BLaER1 (cell line): ENCODE measurements around the gene KCNE4.
A peak's percentile ranks its signal among the peaks of the same experiment; 100 is the strongest.

ENCODE experiments used
- H3K27ac ChIP-seq: shearing (Covaris generic); formaldehyde crosslinking; 2 replicates; pipeline ENCODE4 v1.8.1; 2022
- H3K27me3 ChIP-seq: shearing (Covaris generic); formaldehyde crosslinking; 2 replicates; pipeline ENCODE4 v1.8.1; 2022
- H3K36me3 ChIP-seq: shearing (Covaris generic); formaldehyde crosslinking; 2 replicates; pipeline ENCODE4 v1.8.1; 2022
- H3K4me1 ChIP-seq: shearing (Covaris generic); formaldehyde crosslinking; 2 replicates; pipeline ENCODE4 v1.8.1; 2022
- H3K4me2 ChIP-seq: shearing (Covaris generic); formaldehyde crosslinking; 2 replicates; pipeline ENCODE4 v1.8.1; 2022
- H3K4me3 ChIP-seq: shearing (Covaris generic); formaldehyde crosslinking; 2 replicates; pipeline ENCODE4 v1.8.1; 2022
- H3K9ac ChIP-seq: shearing (Covaris generic); formaldehyde crosslinking; 2 replicates; pipeline ENCODE4 v1.8.1; 2022
- H3K9me3 ChIP-seq: shearing (Covaris generic); formaldehyde crosslinking; 2 replicates; pipeline ENCODE4 v1.8.1; 2022
- H4K20me1 ChIP-seq: shearing (Covaris generic); formaldehyde crosslinking; 2 replicates; pipeline ENCODE4 v1.8.1; 2022
- Cebpa-rat ChIP-seq: shearing (Covaris generic); IDR thresholded peaks from 2 replicates; pipeline ENCODE4 v1.8.1; 2022

Gene KCNE4

GRCh38 chr2:223096235-223096970 is 44.4 kb downstream of the KCNE4 start:
- Histone ChIP-seq H4K20me1 (no peaks in the 10 kb centered on the region), H3K4me2 (no peak overlapping the region), H3K9me3 (no peaks in the 10 kb centered on the region), H3K9ac (no peak overlapping the region), H3K27me3 (no peaks in the 10 kb centered on the region), H3K4me1 (peaks cover 25% of the 10 kb centered on the region), H3K4me3 (no peak overlapping the region), H3K36me3 (no peaks in the 10 kb centered on the region), H3K27ac (no peak overlapping the region)
- no peak for TF ChIP-seq Cebpa-rat

- Histone ChIP-seq H3K27ac (no peak overlapping the region), H3K4me1 (peaks cover 32% of the 10 kb centered on the region), H3K27me3 (no peaks in the 10 kb centered on the region), H3K4me2 (no peak overlapping the region), H3K4me3 (no peak overlapping the region), H3K9me3 (no peaks in the 10 kb centered on the region), H3K9ac (no peak overlapping the region), H4K20me1 (no peaks in the 10 kb centered on the region), H3K36me3 (no peaks in the 10 kb centered on the region)
- no peak for TF ChIP-seq Cebpa-rat
Measured at GRCh38 chr2:223097888-223098383, 45.9 kb downstream of the KCNE4 start.

GRCh38 chr2:223099561-223099960 is 47.6 kb downstream of the KCNE4 start:
- Histone ChIP-seq H3K9ac (no peak overlapping the region), H3K4me3 (no peak overlapping the region), H3K27ac (no peak overlapping the region), H3K9me3 (no peaks in the 10 kb centered on the region), H4K20me1 (no peaks in the 10 kb centered on the region), H3K36me3 (no peaks in the 10 kb centered on the region), H3K27me3 (no peaks in the 10 kb centered on the region), H3K4me1 (peaks cover 21% of the 10 kb centered on the region), H3K4me2 (no peak overlapping the region)
- TF ChIP-seq Cebpa-rat, result no peak

GRCh38 chr2:223100061-223100511 is 48.1 kb downstream of the KCNE4 start:
- TF ChIP-seq Cebpa-rat, result no peak
- Histone ChIP-seq H4K20me1 (no peaks in the 10 kb centered on the region), H3K4me2 (no peak overlapping the region), H3K27ac (no peak overlapping the region), H3K4me3 (no peak overlapping the region), H3K9me3 (no peaks in the 10 kb centered on the region), H3K27me3 (no peaks in the 10 kb centered on the region), H3K36me3 (no peaks in the 10 kb centered on the region), H3K4me1 (peaks cover 21% of the 10 kb centered on the region), H3K9ac (no peak overlapping the region)

- Histone ChIP-seq H3K27me3 (no peaks in the 10 kb centered on the region), H3K27ac (no peak overlapping the region)
Measured at GRCh38 chr2:223101340-223102039, 49.5 kb downstream of the KCNE4 start.

GRCh38 chr2:223102040-223102400 is 50.0 kb downstream of the KCNE4 start:
- Histone ChIP-seq H3K36me3 (no peaks in the 10 kb centered on the region), H3K4me1 (peaks cover 21% of the 10 kb centered on the region), H3K9me3 (no peaks in the 10 kb centered on the region), H3K27me3 (no peaks in the 10 kb centered on the region), H4K20me1 (no peaks in the 10 kb centered on the region), H3K9ac (no peak overlapping the region), H3K4me3 (no peak overlapping the region), H3K27ac (no peak overlapping the region), H3K4me2 (peak overlapping the region; percentile 43)
- no peak for TF ChIP-seq Cebpa-rat

More at GRCh38 chr2:223101340-223102039, 49.5 kb downstream of the KCNE4 start:
- Histone ChIP-seq H3K9me3 (no peaks in the 10 kb centered on the region), H3K4me2 (peak overlapping the region; percentile 43), H3K4me3 (no peak overlapping the region), H4K20me1 (no peaks in the 10 kb centered on the region), H3K4me1 (peaks cover 21% of the 10 kb centered on the region), H3K36me3 (no peaks in the 10 kb centered on the region), H3K9ac (no peak overlapping the region)
- no peak for TF ChIP-seq Cebpa-rat

GRCh38 chr2:223102450-223102849 is 50.5 kb downstream of the KCNE4 start:
- no peaks in the 10 kb centered on the region for H3K27me3 ChIP-seq
- TF ChIP-seq Cebpa-rat, result no peak
- H3K36me3 ChIP-seq, result no peaks in the 10 kb centered on the region
- H3K27ac ChIP-seq, result no peak overlapping the region
- peak overlapping the region; percentile 43 for H3K4me2 ChIP-seq
- no peak overlapping the region for H3K9ac ChIP-seq
- H3K9me3 ChIP-seq, result no peaks in the 10 kb centered on the region
- H3K4me1 ChIP-seq, result peaks cover 21% of the 10 kb centered on the region
- H4K20me1 ChIP-seq, result no peaks in the 10 kb centered on the region
- no peak overlapping the region for H3K4me3 ChIP-seq

GRCh38 chr2:223104336-223105132 is 52.5 kb downstream of the KCNE4 start:
- H3K4me1 ChIP-seq, result peaks cover 21% of the 10 kb centered on the region
- no peak overlapping the region for H3K4me3 ChIP-seq
- H3K9ac ChIP-seq, result no peak overlapping the region
- no peak overlapping the region for H3K27ac ChIP-seq
- no peaks in the 10 kb centered on the region for H3K9me3 ChIP-seq
- TF ChIP-seq Cebpa-rat, result no peak
- no peaks in the 10 kb centered on the region for H3K27me3 ChIP-seq
- H3K36me3 ChIP-seq, result no peaks in the 10 kb centered on the region
- no peaks in the 10 kb centered on the region for H4K20me1 ChIP-seq
- H3K4me2 ChIP-seq, result no peak overlapping the region
